Measurements from ENCODE around the gene PES1. TPM values are rescaled to one million over a fixed set of nuclear protein-coding genes. Genes with fewer than 3 reads are reported as not detected.
"Not testable (repeated sequence)": the region's sequence is repeated elsewhere in the genome, so short reads cannot be mapped to it uniquely, and the experiment has no call there.

PES1 gene
- 185 and 200 TPM in 2 replicates for total RNA-seq (2014; rRNA removed; shearing (Covaris generic))
- 163 and 168 TPM in 2 replicates for polyA plus RNA-seq (2015; cell fraction: cytosol; rRNA removed)
- 85.1 and 121 TPM in 2 replicates for polyA plus RNA-seq (2015; cell fraction: nucleus; rRNA removed)

- in situ Hi-C loops (cut with HindIII; ENCODE audit: low pct_unique_long_range_greater_than_20kb, low sequenced_read_pairs) = no loop called here
- peak; percentile 99 for DNase-seq (ENCODE audit: low read depth, low spot score)
Measured at GRCh38 chr22:30591588-30592359, at the start of gene PES1. TSS of gene PES1 (minus strand) at chr22:30591910. CDS start at chr22:30591833, 77 bp downstream.

DNA sequence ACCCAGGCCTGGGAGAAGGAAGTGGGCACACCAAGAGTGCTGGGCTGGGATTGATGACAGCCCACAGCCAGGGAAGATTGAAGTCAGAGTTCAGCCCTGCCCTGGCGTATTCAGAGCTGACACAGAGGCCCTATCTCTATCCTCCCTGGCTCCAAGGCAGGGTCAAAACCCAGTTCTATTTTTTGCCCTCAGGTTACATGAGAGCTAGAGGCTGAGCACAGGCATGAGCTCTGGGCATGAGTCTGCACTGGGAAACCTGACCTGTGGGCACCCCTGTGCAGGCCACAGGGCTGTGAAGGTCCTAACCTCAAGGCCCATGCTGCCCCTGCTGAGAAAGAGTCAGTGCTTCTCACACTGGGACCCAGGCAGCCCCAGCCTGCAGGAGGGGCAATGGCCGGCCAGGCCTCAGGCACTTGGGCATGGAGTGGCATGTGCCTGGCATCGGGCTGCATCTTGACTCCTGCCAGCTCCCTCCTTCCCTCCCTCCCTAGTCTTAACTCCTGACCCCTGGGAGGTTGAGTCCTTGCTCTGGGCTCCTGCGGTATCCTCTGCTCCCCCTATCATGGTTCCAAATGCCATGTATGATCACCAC lies 49.2 kb upstream of the PES1 start:
- DNase-seq (ENCODE audit: low read depth, low spot score) = no peak
- in situ Hi-C loops (cut with HindIII; ENCODE audit: low pct_unique_long_range_greater_than_20kb, low sequenced_read_pairs) = no loop called here

- in situ Hi-C loops (cut with HindIII; ENCODE audit: low pct_unique_long_range_greater_than_20kb, low sequenced_read_pairs) = no loop called here
- no peak for DNase-seq (ENCODE audit: low read depth, low spot score)
Measured at GRCh38 chr22:30640361-30640760, 48.7 kb upstream of the PES1 start.

- no peak for DNase-seq (ENCODE audit: low read depth, low spot score)
- in situ Hi-C loops (cut with HindIII; ENCODE audit: low pct_unique_long_range_greater_than_20kb, low sequenced_read_pairs) = no loop called here
Measured at GRCh38 chr22:30637701-30638114, 46.0 kb upstream of the PES1 start.

DNA sequence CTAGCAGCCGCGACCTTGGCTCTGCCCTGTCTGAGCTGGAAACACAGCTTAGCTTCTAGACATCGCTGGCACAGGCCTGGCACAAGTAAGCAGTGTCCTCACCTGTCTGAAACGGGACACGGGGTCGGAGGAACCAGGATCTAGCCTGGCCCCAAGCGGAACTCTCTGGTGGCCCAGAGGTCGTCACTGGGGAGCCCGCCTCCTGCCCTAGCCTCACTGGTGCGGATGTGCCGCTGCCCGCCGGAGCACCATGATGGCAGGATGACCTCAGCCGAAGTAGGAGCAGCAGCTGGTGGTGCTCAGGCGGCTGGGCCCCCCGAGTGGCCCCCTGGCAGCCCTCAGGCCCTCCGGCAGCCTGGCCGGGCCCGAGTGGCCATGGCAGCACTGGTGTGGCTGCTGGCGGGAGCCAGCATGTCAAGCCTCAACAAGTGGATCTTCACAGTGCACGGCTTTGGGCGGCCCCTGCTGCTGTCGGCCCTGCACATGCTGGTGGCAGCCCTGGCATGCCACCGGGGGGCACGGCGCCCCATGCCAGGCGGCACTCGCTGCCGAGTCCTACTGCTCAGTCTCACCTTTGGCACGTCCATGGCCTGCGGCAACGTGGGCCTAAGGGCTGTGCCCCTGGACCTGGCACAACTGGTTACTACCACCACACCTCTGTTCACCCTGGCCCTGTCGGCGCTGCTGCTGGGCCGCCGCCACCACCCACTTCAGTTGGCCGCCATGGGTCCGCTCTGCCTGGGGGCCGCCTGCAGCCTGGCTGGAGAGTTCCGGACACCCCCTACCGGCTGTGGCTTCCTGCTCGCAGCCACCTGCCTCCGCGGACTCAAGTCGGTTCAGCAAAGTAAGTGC lies 44.7 kb upstream of the PES1 start:
- in situ Hi-C loops (cut with HindIII; ENCODE audit: low pct_unique_long_range_greater_than_20kb, low sequenced_read_pairs) = no loop called here

DNA sequence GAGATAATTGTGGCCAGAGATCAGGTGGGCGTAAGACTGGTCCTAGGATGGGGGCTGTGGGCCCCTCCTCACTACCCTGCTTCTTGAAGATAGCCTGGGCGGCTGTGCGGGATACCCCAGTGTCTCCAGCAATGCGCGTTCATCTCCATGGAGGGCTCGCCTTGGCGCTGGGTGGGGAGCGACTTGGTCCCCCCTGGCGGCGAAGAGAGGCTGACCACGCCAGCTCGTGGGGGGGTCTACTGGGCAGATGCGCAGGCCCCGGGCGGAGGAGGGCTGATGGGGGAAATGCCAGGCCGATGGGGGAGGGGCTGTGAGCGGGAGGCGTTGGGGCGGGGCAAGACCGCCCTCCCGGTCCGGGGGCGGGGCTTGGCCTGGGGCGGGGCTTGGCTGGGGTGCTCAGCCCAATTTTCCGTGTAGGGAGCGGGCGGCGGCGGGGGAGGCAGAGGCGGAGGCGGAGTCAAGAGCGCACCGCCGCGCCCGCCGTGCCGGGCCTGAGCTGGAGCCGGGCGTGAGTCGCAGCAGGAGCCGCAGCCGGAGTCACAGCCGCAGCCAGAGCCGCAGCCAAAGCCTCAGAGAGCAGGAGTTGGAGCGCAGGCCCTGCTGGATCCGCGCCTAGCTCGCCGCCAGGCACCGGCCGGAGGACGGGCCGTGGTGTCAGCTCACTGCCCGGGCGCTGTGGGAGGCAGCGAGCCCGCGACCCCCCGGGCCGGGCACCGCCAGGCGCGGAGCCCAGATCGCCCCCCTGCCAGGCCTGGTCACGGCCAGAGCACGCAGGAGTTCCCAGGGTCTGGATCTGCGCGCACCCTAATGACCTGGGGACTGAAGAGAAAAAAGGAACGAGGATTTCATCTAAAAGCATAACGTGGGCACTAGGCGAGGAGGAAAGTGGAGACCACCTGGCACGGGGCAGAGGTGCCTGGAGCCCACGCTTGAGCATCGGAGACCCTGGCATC lies 43.8 kb upstream of the PES1 start, which contains the start of gene SLC35E4:
Gene SLC35E4 (plus strand): TSS at position 509 of the 953 bp plus-strand sequence. CDS start 670 bp downstream, outside the sequence.
- peak; percentile 88 for DNase-seq (ENCODE audit: low read depth, low spot score)
- in situ Hi-C loops (cut with HindIII; ENCODE audit: low pct_unique_long_range_greater_than_20kb, low sequenced_read_pairs) = no loop called here

More for the DNA sequence above, 44.7 kb upstream of the PES1 start:
- no peak for DNase-seq (ENCODE audit: low read depth, low spot score)

- peak; percentile 89 for DNase-seq (ENCODE audit: low read depth, low spot score)
- in situ Hi-C loops (cut with HindIII; ENCODE audit: low pct_unique_long_range_greater_than_20kb, low sequenced_read_pairs) = no loop called here
Measured at GRCh38 chr22:30634471-30635233, 42.9 kb upstream of the PES1 start.

GRCh38 chr22:30631469-30631868 lies 39.8 kb upstream of the PES1 start:
- DNase-seq (ENCODE audit: low read depth, low spot score); in situ Hi-C loops (cut with HindIII; ENCODE audit: low pct_unique_long_range_greater_than_20kb, low sequenced_read_pairs): not testable (repeated sequence)

DNA sequence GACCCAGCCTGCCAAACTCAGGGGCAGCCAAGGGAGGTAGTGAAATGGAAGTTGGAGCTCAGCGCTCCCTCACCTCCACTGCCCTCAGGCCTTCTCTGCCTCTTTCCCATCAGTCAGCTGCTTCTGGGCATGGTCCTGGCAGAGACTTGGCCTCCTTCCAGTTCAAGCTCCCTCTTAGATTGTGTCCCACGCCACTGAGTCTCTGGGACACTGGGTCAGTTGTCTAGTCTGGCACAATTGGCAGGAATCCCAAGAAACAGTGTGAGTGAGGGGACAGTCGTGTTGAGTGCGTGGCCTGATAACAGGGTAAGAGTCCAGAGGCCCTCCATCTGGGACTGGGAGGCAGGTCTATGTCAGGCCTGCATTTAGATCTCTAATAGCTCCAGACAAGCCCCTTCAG lies 36.8 kb upstream of the PES1 start:
- DNase-seq (ENCODE audit: low read depth, low spot score) = no peak
- in situ Hi-C loops (cut with HindIII; ENCODE audit: low pct_unique_long_range_greater_than_20kb, low sequenced_read_pairs) = no loop called here

- DNase-seq (ENCODE audit: low read depth, low spot score) = no peak
- in situ Hi-C loops (cut with HindIII; ENCODE audit: low pct_unique_long_range_greater_than_20kb, low sequenced_read_pairs) = no loop called here
Measured at GRCh38 chr22:30627471-30627870, 35.8 kb upstream of the PES1 start.

DNA sequence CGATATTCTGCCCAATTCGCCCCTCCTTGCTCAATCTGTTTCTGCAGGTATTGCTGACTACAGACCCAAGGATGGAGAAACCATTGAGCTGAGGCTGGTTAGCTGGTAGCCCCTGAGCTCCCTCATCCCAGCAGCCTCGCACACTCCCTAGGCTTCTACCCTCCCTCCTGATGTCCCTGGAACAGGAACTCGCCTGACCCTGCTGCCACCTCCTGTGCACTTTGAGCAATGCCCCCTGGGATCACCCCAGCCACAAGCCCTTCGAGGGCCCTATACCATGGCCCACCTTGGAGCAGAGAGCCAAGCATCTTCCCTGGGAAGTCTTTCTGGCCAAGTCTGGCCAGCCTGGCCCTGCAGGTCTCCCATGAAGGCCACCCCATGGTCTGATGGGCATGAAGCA lies 34.7 kb upstream of the PES1 start:
- DNase-seq (ENCODE audit: low read depth, low spot score) = no peak
- in situ Hi-C loops (cut with HindIII; ENCODE audit: low pct_unique_long_range_greater_than_20kb, low sequenced_read_pairs) = no loop called here

DNA sequence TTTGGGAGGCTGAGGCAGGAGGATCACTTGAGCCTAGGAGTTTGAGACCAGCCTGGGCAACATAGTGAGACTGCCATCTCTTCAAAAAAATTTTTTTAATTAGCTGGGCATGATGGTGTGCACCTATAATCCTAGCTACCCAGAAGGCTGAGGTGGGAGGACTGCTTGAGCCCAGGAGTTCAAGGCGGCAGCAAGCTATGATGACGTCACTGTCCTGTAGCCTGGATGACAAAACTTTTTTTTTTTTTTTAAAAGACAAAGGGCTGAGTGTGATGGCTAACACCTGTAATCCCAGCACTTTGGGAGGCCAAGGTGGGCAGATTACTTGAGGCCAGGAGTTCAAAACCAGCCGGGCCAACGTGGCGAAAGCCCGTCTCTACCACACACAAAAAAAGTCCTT lies 28.2 kb upstream of the PES1 start:
- in situ Hi-C loops (cut with HindIII; ENCODE audit: low pct_unique_long_range_greater_than_20kb, low sequenced_read_pairs); DNase-seq (ENCODE audit: low read depth, low spot score): not testable (repeated sequence)

DNA sequence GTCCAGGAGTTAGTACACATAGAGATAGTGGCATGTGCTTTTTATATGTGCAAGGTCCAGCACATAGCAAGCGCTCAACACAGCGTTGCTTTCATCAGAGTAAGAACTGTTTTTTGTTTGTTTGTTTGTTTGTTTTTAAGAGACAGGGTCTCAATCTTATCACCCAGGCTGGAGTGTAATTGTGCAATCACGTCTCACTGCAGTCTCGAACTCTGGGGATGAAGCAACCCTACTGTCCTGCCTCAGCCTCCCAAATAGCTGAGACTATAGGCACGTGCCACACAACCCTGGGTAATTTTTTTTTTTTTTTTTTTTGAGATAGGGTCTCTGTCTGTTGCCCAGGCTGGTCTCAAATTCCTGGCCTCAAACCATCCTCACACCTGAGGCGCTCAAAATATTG lies 26.1 kb upstream of the PES1 start:
- no peak for DNase-seq (ENCODE audit: low read depth, low spot score)
- in situ Hi-C loops (cut with HindIII; ENCODE audit: low pct_unique_long_range_greater_than_20kb, low sequenced_read_pairs) = no loop called here

GRCh38 chr22:30615543-30615954 lies 23.8 kb upstream of the PES1 start:
- in situ Hi-C loops (cut with HindIII; ENCODE audit: low pct_unique_long_range_greater_than_20kb, low sequenced_read_pairs) = no loop called here

GRCh38 chr22:30614879-30615278 lies 23.2 kb upstream of the PES1 start:
- DNase-seq (ENCODE audit: low read depth, low spot score) = no peak
- in situ Hi-C loops (cut with HindIII; ENCODE audit: low pct_unique_long_range_greater_than_20kb, low sequenced_read_pairs) = no loop called here

More at GRCh38 chr22:30615543-30615954, 23.8 kb upstream of the PES1 start:
- DNase-seq (ENCODE audit: low read depth, low spot score) = no peak

- DNase-seq (ENCODE audit: low read depth, low spot score) = no peak
- in situ Hi-C loops (cut with HindIII; ENCODE audit: low pct_unique_long_range_greater_than_20kb, low sequenced_read_pairs) = no loop called here
Measured at GRCh38 chr22:30614268-30614667, 22.6 kb upstream of the PES1 start.
